ENCODE measurements around the gene ENDOU.
A peak's percentile ranks its signal among the peaks of the same experiment; 100 is the strongest.

The ENDOU gene

DNA sequence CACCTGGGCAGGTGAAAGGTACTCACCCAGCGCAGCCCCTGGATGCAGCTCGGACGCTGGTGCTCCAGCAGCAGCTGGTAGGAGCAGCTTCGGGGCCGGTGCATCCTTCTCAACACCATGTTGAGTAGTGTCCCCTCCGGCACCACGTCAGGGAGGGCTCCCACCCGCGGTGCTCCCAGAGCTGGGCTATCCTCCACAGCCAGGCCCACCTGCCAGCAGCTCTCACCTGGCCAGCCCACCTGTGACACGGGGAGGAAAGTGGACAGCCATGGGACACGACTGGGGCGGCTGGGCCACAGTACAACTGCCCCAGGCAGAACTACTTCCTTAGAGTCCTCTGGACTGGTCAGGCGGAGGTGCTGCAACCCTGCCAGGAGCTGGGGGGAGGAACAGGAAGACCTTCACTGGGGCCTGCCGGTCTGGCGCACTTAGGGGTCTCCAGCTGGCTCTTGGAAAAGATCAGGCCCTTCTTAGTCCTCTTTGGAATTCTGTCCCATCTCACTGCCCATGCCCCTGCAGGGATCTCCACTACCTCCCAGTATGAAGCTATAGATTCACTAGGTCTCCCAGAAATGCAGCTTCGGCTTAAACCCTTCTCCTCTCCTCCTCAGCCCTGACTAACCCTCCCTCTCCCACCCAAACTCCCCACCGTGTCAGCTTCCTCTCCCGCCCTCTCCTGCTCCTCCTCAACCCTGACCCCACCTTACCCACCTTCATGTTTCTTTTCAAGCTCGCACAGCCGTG lies 32.7 kb upstream of the ENDOU start:
- no peak for DNase-seq (ENCODE audit: low spot score)

DNA sequence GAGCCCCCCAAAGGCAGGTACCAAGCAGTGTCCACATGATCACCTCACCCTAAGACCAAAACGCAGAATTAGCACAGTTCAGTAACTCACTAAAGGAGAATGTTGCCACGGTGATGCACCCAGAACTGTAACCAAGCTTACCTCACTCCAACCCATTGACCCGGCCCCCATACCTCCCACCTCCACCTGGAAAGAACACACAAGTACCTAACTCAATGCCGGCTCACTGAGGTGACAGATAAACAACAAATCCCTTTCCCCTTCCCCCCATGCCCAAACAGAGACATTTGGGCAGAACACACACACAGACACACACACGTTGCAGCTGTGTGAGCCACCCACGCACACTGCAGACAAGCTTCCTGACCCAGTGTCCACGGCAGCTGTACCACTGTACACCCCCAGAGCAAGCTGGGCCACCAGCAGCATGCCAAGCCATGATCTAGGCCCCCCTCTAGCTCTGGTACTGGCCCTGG lies 32.1 kb upstream of the ENDOU start:
- no peak for DNase-seq (ENCODE audit: low spot score)

DNA sequence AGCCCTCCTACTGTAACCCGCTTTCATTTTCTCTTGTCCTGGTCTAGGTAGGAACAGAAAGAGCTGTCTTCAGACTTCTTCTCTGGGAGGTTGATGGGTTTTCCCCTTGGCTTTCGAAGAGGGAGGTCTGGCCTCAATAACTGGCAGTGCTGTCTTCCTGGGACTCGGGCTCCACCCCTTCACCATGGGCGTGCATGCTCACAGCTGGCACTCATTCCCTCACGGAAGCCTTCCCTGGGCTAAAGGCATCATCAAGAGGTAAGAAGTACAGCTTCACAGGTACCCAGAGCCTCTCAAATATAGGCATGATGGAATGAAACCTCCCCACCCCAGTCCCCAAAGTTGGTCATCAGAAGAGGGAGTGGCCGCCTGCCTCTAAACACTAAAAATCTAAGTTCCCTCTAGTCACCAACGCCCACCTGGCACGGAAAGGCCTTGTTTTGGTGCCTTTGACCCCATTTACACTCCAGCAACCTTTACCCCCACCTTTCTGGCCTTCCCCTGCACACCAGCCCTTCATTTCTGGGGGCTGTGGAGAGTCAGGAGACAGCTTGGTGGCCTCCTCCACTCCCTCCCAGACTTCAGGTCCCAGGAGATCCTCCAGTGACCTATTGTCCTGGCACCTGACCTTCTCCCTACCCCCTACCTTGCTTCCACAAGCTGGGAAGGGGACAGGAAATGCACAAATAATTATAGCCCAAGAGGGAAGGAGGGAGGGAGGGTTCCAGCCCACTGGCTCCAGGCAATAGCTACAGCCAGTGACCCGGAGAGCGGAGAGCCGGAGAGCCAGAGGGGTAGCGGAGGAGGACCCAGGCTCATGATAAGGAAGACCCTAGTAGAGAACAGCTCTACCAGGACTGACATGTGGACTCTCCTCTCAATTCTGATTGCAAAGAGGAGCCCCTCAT lies 30.6 kb upstream of the ENDOU start:
- DNase-seq (ENCODE audit: low spot score), result peak; percentile 57

DNA sequence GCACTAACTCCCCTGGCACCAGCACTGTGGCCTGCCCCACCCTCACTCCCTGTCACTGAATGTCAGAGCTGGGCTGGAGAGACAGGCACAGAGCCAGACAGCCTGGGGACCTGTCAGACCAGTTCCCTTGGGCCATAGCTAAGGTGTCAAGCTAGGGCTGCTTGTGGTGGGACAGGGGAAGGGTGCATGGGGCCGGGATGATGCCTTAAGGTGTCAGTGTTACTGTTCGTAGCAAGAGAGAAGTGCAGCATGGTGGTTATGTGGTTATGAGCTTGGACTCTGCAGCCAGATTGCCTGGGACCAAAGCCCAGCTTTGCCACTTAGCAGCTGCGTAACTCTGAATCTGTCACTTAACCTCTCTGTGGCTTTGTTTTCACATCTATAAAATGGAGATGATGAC lies 29.6 kb upstream of the ENDOU start:
- peak; percentile 58 for DNase-seq (ENCODE audit: low spot score)

DNA sequence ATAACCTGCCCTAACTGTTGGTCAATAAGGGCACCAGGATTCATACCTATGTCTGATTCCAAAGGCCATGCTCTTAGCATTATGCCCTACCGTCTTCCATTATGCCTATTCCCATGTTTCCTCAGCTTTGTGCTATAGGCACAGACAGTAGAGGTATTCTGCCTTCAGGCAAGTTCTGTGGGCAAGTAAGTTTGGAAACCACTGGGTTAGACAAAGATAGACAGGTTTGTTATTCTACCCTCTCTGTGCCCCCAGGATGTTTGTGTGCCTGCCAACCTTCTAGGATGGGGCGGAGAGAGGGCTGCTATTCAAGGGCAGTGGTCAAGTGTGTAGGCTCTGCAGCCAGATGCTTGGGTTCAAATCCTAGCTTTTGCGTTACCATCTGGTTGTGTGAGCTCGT lies 28.8 kb upstream of the ENDOU start:
- no peak for DNase-seq (ENCODE audit: low spot score)

DNA sequence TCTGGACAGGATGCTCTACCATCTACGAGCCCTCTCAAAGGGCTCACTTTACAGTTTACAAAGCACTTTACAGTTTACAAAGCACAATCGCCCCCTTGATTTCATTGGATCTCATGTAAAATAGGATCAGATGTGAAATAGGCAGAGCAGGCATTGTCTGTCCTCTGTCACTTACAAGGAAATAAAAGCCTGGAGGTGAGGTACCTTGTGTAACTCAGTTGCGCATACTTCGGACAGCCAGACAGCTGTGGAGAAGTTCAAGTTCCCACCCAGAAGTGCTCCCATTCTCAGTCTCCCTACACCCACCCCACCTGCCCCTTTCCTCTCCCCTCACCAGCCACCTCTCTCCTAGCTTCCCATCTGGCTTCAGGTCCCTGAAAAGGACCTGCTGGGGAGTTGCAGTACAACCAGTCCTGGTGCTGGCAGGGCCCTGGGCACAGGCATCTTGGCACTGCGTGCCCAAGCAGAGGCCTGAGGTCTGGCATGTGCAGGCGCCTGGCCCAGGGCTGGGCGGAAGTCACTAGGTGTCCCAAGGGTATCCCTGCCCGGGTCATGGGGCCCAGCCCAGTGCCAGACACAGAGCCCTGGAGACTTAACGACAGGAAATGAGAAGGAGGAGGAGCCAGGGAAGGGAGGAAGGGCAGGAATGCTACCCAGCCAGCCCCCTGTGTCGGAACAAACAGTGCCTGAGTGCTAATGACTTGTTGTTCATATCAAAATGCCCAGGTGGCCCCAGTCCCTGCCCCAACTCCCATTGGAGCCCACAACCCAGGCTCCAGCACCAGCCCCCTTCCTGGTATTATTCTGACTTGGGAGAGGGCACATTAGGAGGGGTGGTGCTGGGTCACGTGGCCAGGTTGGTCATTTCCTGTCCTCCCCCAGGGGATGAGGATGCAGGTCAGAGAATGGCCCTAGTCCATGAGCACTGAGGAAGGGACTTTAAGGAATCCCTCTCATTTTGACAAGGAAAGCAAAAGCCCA lies 28.0 kb upstream of the ENDOU start:
- peak; percentile 38 for DNase-seq (ENCODE audit: low spot score)

DNA sequence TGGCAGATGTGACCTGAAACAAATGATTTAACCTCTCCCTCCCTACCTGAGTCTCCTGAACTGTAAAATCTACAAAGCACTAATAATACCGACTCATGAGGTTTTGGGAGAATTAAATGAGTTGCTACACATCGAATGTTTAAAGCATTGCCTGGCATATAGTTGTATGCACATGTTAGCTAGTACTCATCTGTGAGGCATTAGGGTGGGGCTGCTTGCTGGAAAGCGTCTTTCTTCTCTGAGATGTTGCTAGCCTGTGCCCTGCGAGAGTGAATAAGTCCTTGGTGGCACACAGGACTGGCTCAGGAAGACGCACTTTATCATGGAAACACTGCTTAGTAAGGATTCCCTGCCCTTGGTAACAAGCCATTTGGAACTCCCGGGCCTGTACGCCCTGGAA lies 27.3 kb upstream of the ENDOU start:
- no peak for DNase-seq (ENCODE audit: low spot score)

DNA sequence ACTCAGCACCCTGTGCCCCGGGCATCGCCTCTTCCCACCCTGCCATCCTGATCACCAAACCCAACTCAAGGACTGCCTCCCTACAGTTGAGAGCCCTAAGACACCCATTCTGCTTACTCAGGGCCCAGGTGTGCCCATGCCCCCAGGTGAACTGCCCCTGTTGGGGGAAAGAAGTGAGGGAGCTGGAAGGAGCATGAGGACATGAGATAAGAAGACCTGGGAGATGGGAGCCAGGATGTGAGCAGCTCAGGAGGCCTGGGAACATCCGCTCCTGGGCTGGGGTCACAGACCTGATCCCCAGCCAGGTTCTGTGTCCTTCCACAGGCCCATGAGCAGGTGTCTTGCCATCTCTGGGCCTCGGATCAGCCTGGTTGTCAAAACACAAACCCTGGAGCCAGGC lies 26.8 kb upstream of the ENDOU start:
- DNase-seq (ENCODE audit: low spot score), result no peak

DNA sequence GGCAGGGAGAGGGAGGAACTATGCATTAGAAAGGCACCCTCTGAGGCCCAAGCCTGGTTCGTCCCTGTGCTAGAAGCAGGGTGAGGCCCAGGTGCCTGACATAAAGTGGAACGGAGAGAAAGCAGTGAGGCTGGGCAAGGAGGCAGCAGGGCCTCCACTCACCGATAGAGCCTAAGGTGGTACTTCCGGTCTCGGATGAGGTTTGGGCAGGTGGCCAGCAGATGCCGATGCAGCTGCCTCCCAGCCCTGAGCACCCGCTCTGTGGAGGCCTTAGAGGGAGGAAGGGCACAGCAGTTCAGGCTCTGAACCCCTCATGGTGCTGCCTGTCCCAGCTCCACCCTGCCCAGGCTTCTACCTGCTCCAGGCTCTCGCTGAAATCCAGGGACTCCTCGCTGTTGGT lies 26.3 kb upstream of the ENDOU start:
- DNase-seq (ENCODE audit: low spot score), result no peak

DNA sequence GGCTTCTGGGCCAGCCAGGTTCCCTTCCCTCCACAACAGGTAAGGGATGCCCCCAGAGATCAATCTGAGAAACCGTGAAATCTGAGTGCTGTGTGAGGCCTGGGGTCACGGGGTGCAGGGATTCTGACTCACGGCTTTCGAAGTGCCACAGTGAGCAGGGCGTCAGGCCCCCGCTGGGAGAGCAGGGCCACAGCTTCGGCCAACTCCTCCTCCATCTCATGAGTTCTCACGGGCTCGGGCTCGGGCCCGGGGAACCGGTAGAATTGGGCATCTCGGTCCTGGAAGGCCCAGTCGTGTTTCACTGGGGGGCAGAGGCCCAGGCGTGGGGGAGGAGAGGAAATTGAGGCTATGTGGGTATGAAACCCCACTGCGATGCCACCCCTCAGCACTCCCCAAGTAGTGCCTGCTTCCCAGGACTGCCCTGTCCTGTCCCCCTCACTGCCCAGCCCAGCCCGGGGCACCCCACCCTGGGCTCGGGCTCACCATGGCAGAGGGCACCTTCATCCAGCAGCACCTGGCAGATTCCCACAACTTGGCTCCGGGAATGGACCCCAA lies 25.7 kb upstream of the ENDOU start:
- DNase-seq (ENCODE audit: low spot score), result no peak

DNA sequence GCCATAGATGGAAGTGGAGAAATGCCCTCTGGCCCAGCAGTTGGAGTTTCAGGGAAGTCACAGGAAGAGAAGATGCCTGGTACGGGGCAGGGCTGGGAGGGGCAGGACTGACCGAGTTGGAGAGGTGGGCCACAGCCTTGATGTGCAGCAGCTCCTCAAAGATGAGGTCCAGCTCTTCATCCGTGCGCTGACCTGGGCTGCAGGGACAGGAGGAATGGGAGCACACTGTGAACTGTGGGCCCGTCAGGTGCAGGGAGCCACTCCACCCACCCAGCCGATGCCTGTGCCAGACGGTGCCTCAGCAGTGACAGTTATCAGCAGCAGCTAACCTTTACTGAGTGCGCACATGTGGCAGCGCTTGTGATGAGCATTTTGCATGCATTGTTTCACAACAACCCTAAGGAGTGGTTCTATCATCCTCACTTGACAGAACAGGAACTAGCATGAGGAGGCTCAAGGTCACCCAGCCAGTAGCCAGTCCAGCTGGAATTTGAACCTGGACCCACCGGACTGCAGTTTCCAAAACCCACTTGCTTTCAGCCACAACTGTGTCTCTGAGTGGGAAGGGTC lies 25.0 kb upstream of the ENDOU start:
- DNase-seq (ENCODE audit: low spot score), result no peak

DNA sequence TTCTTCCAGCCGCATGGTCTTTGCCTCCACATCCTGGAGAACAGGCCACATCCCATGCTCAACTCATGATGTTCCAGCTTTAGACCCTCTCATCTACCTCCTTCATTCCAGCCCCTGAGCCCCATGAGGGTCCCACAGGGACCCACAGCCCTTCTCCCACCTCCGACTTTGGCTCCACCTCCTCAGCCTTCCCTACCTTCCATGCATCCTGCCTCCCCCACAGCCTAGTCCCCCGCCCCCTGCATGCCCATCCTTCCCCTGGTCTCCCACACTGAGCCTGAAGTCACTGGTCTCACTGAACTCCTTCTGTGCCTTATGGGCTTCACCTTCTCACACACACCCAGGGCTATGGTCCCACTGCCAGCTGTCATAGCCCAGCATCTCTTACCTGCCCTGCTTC lies 23.6 kb upstream of the ENDOU start:
- DNase-seq (ENCODE audit: low spot score), result no peak

DNA sequence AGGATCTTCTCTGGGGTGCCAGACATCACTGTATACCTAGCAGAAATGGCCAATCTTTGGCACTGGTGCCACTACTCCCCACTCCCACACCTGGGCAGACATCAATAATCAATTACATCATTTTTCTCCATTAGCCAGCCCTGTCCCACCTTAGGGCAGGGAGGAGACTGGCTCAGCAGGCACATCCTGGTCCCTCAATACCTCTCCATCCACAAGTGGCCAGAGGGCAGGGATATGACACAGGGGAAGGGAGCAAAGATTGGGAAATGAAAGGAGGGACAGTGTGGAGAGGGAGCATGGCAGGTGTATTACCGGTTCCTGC lies 23.2 kb upstream of the ENDOU start:
- no peak for DNase-seq (ENCODE audit: low spot score)

DNA sequence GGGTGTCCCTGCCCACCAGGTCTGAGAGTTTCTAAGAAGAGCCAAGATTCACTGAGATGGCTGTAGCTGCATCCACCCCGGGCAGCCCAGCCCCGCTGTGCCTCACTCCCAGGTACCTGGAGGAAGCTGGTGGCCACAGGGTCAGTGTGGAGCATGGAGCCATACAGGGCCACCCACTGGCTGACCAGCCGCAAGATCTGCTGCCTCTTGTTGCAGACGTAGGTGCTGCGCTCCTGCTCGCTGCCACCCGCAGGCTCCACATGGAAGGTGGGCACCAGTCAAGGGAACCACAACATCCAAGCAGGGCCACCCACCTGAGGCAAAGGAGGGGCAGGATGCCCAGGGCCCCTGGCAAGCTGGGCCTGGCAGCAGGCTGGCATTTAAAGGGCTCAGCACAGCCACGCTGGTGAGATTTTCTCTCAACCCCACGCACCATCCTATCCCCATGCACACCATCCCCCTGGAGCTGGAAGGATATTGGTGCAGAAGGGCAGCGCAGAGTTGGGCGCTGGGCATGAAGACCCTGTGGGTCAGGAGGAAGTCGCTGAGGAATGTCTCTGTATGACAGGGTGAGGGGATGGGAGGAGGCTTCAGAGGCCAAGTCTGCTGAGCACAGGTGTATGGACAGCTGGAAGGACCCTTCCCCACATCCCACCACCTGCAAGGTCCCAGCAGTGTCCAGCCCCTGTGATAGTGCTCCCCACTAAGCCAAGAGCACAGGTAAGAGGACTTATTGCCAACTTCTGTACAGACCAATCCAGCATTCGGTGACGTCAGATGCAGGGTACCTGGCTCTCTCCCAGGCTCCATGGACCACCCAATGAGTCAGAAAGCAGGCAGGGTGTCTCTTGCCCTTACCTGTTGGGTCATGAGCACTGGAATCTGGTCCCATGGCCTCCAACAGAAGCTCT lies 22.6 kb upstream of the ENDOU start:
- DNase-seq (ENCODE audit: low spot score), result no peak

DNA sequence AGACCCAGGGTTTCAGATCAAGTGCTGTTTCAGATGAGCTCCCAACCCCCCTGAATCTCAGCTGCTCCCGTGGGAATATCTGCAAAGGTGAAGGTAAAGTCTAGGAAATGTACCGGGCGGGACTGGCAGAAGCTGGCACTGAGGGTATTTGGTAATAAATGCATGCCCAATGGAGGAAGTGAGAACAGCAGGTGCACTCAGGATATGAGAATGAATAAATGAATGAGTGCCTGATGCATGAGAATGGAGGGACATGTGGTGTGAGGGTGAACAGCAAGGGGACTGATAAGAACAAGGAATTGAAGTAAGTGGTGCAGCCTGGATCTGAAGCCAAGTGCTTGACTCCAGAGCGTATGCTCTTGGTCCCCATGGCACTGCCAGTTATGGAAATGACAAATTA lies 21.8 kb upstream of the ENDOU start:
- no peak for DNase-seq (ENCODE audit: low spot score)

DNA sequence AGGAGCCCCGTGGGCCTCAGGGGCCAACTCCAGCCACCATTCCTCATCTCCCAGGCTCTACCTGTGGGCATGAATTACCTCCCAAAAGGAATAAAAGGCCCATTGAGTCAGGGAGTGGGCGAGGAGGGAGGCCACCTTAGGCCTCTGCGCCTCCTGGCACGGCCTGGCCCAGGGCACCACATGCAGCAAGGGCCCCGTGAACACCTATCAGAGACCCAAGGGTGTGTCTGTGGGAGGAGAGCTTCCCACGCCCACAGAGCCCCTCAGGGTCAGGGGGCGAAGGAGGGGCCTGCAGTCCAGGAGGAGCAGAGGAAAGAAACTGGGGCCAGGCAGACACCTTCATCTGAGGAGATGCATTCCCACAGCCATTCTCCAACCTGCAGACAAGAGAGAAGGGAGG lies 21.2 kb upstream of the ENDOU start:
- no peak for DNase-seq (ENCODE audit: low spot score)

DNA sequence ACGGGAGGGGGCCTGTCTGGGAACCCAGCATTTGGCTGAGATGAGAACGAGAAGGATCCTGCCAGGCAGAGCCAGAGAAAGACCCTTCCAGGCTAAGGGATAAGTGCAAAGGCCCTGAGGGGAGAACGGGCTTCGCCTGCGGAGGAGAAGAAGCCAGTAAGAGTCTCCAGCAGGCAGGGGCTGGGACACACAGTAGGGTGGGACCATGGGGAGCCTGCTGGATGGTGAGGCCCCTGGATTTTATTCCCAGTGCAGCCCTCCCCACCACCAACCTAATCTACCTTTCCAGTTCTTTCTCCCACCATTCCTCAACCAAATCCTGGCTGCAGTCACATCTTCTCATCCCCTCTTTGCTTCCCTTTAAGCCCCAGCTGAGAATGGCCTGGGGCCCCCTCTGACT lies 20.8 kb upstream of the ENDOU start:
- DNase-seq (ENCODE audit: low spot score), result no peak

DNA sequence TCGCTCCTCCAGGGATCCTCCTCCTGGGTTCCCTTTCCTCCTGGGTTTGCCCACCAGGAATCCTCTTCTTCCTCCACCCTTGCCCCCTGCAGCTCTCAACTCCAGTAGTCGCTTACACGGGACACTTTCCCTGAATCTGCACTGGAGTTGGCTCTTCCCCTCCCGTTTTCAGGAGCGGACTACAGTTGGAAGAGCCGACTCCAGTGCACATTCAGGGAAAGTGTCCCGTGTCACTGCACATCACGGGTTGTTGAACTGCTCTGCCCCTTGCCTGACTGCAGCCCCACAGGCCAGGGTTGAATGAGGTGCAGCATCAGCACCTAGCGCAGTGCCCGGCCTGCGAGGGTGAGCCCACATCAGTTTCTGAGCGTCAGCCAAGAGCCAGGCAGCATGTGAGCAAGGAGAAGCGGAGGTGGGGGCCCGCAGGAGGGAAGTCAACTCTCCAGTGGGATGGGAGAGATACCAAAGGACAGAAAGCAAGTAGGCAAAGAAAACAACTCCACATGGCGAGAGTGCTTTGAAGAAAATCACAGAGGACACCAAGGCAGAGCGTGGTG lies 20.3 kb upstream of the ENDOU start:
- no peak for DNase-seq (ENCODE audit: low spot score)

DNA sequence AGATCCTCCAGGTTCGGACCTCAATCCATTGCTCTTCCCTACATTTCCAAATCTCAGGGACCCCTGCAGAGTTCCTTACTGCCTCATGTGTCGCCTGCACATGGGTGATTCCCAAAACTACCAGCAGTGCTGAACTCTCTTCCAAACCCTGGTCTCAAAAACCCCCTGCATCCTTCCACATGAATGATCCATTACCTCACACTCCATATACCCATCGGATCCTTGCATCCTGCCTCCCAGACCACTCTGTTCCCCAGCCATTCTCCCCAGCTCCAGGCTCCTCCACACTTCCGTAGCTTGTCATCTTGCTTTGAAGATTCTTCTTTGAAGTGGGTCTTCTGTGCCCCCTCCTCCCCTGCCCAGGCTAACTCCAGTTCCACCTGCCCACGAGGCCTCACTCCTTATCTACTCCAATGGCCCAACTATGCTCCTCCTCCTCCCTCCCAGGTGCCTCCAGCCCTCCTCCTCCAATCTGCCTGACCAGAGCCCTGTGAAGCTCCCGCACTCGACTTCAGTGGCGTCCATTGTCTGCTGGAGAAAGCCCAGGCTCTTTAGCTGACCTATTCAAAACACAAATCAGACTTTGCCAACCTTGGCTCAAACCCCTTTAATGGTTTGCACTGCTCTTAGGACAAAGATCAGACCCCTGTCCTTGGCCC lies 19.6 kb upstream of the ENDOU start:
- no peak for DNase-seq (ENCODE audit: low spot score)
